Measurements from ENCODE around the gene MACROD2. TPM values are rescaled to one million over a fixed set of nuclear protein-coding genes. Genes with fewer than 3 reads are reported as not detected.

Gene MACROD2
- total and polyA plus RNA-seq, 2 of the 4 experiments (the other 2 are of a cell fraction) = not detected

DNA sequence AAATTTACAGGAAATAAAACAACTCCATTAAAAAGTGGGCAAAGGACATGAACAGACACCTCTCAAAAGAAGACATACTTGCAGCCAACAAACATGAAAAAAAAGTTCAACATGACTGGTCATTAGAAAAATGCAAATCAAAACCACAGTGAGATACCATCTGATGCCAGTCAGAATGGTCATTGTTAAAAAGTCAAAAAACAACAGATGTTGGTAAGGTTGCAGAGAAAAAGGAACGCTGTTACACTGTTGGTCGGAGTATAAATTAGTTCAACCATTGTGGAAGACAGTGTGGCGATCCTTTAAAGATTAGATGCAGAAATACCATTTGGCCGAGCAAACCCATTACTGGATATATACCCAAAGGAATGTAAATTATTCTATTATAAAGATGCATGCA is 1200.1 kb downstream of the MACROD2 start:
- no CpG with 5 or more reads among the region's 4 CpGs for WGBS, 2 experiments (ENCODE audit: extremely low coverage in 2 of 2, insufficient read length in 1 of 2)

More for the DNA sequence above, 1200.1 kb downstream of the MACROD2 start:
- Histone ChIP-seq H3K79me1 (ENCODE audit: low read depth in 1 of 2, low read length in 2 of 2) (no peaks in the 10 kb centered on the region), H3K27ac (ENCODE audit: insufficient read depth, low read length) (no peak overlapping the region), H4K91ac (ENCODE audit: insufficient read depth, low read depth, low read length) (no peak overlapping the region), H2AK5ac (ENCODE audit: low read depth, low read length) (no peak overlapping the region), H3K9ac (ENCODE audit: low read depth, low read length) (no peak overlapping the region), H3K36me3 (ENCODE audit: control insufficient read depth, insufficient read depth, low read length) (no peaks in the 10 kb centered on the region), H3K9me3 (ENCODE audit: control insufficient read depth, insufficient read depth, low read length) (peaks cover 4% of the 10 kb centered on the region; the same call in 1 of the 2 replicates), H4K20me1 (ENCODE audit: insufficient read depth, low read length) (no peaks in the 10 kb centered on the region), H3K27me3 (ENCODE audit: control insufficient read depth, insufficient read depth, low read length) (no peaks in the 10 kb centered on the region), H3K4me3 (ENCODE audit: insufficient read depth, low read depth, low read length) (no peak overlapping the region), H2BK5ac (ENCODE audit: low read depth, low read length, poor library complexity, severe bottlenecking) (no peak overlapping the region), H2BK120ac (ENCODE audit: low read depth, low read length) (no peak overlapping the region), H3K4me1 (ENCODE audit: control insufficient read depth, insufficient read depth, low read length) (no peaks in the 10 kb centered on the region), H4K5ac (ENCODE audit: low read depth, low read length) (no peak overlapping the region), H3K14ac (replicated peaks; ENCODE audit: low read depth, low read length) (no peak overlapping the region), H3K23ac (ENCODE audit: low read depth, low read length) (no peak overlapping the region), H3K4ac (ENCODE audit: low read depth, low read length) (no peak overlapping the region), H2BK20ac (ENCODE audit: low read depth, low read length) (no peak overlapping the region), H3K4me2 (ENCODE audit: low read depth, low read length) (no peak overlapping the region), H2BK15ac (ENCODE audit: low read depth, low read length) (no peak overlapping the region), H3K9me1 (ENCODE audit: insufficient read depth, low read length) (no peaks in the 10 kb centered on the region), H2AK9ac (replicated peaks; ENCODE audit: low read depth, low read length, poor library complexity) (no peak overlapping the region), H3K18ac (ENCODE audit: low read depth, low read length) (no peak overlapping the region), H3K56ac (ENCODE audit: extremely low read depth, insufficient read depth, low read length) (no peak overlapping the region), H4K8ac (ENCODE audit: low read depth in 2 of 2, low read length in 2 of 2) (no peak overlapping the region), H2AFZ (replicated peaks; ENCODE audit: low read length, poor library complexity) (no peak overlapping the region)
- in situ Hi-C loops (cut with MboI; ENCODE audit: low sequenced_read_pairs) (no loop called here), dilution Hi-C loops (cut with HindIII; ENCODE audit: low sequenced_read_pairs, unreplicated experiment) (no loop called here), intact Hi-C loops (cut with micrococcal nuclease) (no loop called here)
- TF ChIP-seq, protein P1, sequence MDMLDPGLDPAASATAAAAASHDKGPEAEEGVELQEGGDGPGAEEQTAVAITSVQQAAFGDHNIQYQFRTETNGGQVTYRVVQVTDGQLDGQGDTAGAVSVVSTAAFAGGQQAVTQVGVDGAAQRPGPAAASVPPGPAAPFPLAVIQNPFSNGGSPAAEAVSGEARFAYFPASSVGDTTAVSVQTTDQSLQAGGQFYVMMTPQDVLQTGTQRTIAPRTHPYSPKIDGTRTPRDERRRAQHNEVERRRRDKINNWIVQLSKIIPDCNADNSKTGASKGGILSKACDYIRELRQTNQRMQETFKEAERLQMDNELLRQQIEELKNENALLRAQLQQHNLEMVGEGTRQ (IDR thresholded peaks at IDR 0.05; ENCODE audit: low read depth, low read length) = no peak
- TF ChIP-seq, protein P2, sequence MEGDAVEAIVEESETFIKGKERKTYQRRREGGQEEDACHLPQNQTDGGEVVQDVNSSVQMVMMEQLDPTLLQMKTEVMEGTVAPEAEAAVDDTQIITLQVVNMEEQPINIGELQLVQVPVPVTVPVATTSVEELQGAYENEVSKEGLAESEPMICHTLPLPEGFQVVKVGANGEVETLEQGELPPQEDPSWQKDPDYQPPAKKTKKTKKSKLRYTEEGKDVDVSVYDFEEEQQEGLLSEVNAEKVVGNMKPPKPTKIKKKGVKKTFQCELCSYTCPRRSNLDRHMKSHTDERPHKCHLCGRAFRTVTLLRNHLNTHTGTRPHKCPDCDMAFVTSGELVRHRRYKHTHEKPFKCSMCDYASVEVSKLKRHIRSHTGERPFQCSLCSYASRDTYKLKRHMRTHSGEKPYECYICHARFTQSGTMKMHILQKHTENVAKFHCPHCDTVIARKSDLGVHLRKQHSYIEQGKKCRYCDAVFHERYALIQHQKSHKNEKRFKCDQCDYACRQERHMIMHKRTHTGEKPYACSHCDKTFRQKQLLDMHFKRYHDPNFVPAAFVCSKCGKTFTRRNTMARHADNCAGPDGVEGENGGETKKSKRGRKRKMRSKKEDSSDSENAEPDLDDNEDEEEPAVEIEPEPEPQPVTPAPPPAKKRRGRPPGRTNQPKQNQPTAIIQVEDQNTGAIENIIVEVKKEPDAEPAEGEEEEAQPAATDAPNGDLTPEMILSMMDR (conservative IDR thresholded peaks at IDR 0.05; ENCODE audit: low read depth, low read length) = no peak
- no peak for TF ChIP-seq MAZ (IDR thresholded peaks at IDR 0.05; ENCODE audit: borderline replicate concordance, low read depth, low read length)
- no peak for TF ChIP-seq NFE2L2 (IDR thresholded peaks at IDR 0.05; ENCODE audit: low read depth, low read length)
- TF ChIP-seq CHD1 (IDR thresholded peaks at IDR 0.05; ENCODE audit: low read depth, low read length) = no peak
- TF ChIP-seq RAD21 (IDR thresholded peaks at IDR 0.05; ENCODE audit: low read length) = no peak
- TF ChIP-seq, protein P3, sequence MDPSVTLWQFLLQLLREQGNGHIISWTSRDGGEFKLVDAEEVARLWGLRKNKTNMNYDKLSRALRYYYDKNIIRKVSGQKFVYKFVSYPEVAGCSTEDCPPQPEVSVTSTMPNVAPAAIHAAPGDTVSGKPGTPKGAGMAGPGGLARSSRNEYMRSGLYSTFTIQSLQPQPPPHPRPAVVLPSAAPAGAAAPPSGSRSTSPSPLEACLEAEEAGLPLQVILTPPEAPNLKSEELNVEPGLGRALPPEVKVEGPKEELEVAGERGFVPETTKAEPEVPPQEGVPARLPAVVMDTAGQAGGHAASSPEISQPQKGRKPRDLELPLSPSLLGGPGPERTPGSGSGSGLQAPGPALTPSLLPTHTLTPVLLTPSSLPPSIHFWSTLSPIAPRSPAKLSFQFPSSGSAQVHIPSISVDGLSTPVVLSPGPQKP (IDR thresholded peaks at IDR 0.05; ENCODE audit: borderline replicate concordance, low read depth, low read length) = no peak
- no peak for TF ChIP-seq MXI1 (IDR thresholded peaks at IDR 0.05; ENCODE audit: borderline replicate concordance, low read depth, low read length)
- no peak for TF ChIP-seq POLR2A (IDR thresholded peaks at IDR 0.05; ENCODE audit: low read depth, low read length)
- TF ChIP-seq SMC3 (IDR thresholded peaks at IDR 0.05; ENCODE audit: low read depth, low read length) = no peak
- TF ChIP-seq RCOR1 (IDR thresholded peaks at IDR 0.05; ENCODE audit: insufficient replicate concordance, low read length) = no peak
- TF ChIP-seq BHLHE40 (IDR thresholded peaks at IDR 0.05; ENCODE audit: low read depth, low read length) = no peak
- no peak for TF ChIP-seq CEBPB (IDR thresholded peaks at IDR 0.05; ENCODE audit: low read depth, low read length)
- DNase-seq = no peak
- BruUV-seq (replicated peaks) = no TSS peak
- no peak for ATAC-seq (ENCODE audit: low read depth)
- CTCF ChIA-PET = no interaction called here
- POLR2A ChIA-PET (ENCODE audit: unreplicated experiment) = no interaction called here

Measured in IMR-90 (cell line).